Activated CD8-positive, alpha-beta memory T cell treated with anti-CD3 and anti-CD28 coated beads, Interleukin-2, amount 50 U/mL, for 1 hour (primary cell): ENCODE data around the gene OR4D5.

ENCODE experiments used
- DNase-seq: peaks from one replicate; pipeline ENCODE4 v3.0.0-alpha.2; 2020; ENCODE audit errors: extremely low read depth

OR4D5 gene

DNA sequence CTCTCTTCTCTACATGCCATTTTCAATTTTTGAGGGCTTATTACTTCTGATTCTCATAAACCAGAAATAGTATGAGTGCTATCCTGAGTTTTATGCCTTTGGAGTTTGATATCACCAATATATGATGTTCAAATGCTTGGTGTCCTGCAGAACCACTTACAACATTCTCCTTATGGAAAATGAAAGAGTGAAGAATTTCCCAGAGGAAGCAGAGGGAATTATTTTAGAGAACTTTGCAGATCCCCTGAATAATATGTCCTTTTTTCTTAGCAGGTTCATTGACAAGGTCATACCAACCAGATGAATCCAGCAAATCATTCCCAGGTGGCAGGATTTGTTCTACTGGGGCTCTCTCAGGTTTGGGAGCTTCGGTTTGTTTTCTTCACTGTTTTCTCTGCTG lies at the start of gene OR4D5:
OR4D5 (plus strand) TSS at position 301 of the 400 bp plus-strand sequence; CDS start at position 301, 0 bp downstream.
- no peak for DNase-seq

GRCh38 chr11:123892031-123892430 lies 47.4 kb upstream of the OR4D5 start:
- DNase-seq: no peak

DNA sequence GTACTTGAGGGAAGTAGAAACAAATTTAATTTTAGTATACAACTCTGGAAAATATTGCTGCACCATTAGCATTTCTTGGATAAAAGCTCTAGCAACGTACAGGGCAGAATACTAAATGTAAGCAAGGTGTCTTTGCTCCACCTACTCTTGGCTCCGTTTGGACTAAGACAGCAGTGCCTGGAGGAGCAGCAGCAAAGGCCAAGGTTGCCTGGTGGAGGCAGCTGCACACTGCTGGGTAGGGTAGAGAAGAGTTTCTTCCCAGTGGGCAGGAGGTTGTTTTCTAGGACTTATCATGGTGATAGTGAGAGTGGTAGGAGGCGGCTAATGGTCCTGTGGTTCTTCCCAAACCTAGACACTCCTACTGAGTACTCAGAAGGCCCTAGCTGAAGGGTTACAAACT lies 39.6 kb upstream of the OR4D5 start:
- DNase-seq: no peak

DNA sequence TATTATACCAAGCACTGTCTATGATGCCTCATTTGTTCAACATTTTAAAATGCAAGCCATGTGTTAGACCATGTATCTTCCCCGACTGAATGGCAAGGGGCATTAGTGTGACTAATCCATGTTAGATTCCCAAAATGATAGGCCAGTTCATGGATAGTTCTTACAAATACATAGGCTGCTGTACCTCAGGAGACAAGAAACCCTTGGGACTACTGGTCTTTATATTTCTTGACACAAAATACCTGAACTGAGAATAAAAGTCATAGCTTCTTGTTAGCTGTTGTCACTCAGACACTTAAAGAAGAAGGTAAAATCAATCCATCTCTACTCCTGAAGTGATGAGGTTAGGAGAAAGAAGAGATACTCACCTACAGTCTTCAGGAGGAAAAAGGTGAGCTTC lies 37.5 kb upstream of the OR4D5 start, which contains the start of gene OR8D4:
OR8D4 (plus strand) TSS at position 301 of the 400 bp plus-strand sequence. CDS start 4,265 bp downstream, outside the sequence.
- no peak for DNase-seq

GRCh38 chr11:123903932-123904331 lies 35.5 kb upstream of the OR4D5 start:
- no peak for DNase-seq

DNA sequence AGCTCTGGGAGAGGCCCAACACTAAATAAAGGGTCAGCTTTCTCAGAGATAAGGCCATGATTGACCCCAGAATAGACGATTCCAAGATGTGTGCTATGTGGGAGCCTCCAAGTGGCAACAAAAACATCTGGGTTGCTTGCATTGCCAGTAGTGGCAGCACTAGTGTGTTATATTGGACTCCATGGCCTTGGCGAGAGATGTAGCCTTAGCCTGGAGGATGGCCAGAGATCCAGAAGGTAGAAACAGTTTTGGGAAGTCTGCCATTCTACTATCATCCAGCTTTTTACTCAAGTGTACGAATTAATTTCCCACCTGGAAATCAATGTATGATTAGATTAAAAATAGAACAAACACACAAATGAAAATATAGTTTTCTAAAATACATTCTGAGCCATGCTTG lies 34.5 kb upstream of the OR4D5 start:
- DNase-seq: no peak

GRCh38 chr11:123905826-123906225 lies 33.6 kb upstream of the OR4D5 start:
- no peak for DNase-seq

GRCh38 chr11:123920943-123921342 lies 18.5 kb upstream of the OR4D5 start:
- no peak for DNase-seq

DNA sequence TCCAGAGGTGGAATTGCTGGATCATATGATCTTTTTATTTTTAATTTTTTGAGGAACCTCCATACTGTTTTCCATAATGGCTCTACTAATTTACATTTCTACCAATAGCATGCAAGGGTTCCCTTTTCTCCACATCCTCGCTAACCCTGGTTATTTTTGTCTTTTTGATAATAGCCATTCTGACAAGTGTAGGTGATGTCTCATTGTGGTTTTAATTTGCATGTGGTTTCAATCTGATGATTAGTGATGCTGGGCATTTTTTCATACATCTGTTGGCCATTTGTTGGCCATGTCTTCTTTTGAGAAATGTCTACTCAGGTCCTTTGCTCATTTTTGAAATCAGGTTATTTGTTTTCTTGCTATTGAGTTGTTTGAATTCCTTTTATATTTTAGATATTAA lies 15.4 kb upstream of the OR4D5 start:
- no peak for DNase-seq

GRCh38 chr11:123942413-123942812 lies 3.0 kb downstream of the OR4D5 start:
- DNase-seq: no peak

DNA sequence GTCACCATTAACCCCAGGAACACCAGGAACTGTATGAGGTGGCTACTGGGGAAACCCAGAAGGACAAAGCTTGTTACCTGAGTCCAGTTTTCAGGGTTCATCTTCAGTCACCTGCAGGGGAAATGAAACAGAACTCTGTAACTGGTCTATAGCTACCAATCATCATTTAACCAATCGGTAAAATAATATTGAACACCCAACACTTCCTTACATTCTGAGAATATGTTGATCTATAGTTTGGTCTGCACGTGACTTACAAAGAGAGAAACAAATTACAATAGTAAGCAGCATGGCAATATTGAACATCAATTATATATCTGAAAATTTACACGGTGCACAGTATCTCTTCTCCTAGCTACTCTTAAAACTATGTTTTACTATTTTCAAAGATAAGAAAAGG lies 4.3 kb downstream of the OR4D5 start, which contains the start of gene OR6T1:
OR6T1 (minus strand) TSS at position 101 of the 400 bp plus-strand sequence; CDS start at position 101, 0 bp downstream.
- DNase-seq: no peak

DNA sequence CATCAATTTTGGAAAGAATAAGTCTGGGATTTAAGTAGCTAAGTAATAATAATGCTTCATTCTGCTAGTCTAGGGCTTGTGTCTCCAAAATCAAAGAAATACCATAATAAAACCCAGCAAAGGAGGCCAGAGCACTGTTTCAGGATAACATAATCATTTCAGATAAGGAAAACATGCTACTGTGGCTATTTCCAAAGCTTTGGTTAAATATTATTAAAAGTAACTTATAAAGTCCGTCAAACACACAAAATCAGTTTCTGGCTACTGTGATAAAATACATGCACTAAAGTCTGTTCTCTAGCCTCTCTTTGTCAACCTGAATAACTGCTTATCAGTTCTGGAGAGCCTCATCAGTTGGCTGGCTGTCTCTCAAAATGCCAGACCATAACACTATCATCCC lies 5.7 kb downstream of the OR4D5 start:
- no peak for DNase-seq

- no peak for DNase-seq
Measured at GRCh38 chr11:123956752-123957151, 17.3 kb downstream of the OR4D5 start.

DNA sequence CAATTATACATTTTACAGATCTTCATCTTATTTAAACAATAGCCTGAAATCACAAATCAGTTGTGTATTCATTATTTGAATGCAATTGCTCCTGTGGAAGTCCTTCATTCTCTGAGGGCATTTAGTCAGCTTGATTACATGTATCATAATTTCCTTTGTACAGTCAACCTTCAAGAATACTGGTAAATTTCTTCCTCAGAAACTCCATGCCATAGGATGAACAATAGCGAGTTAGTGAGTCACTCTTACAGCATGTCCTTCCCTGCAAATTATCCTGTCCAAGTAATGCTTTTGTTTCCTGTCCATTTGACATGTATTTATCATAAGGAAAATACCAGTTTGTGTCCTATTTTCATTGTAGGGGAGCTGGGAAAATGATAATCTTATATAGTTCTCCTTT lies 34.4 kb downstream of the OR4D5 start:
- no peak for DNase-seq

- no peak for DNase-seq
Measured at GRCh38 chr11:123976770-123977560, 37.5 kb downstream of the OR4D5 start.

DNA sequence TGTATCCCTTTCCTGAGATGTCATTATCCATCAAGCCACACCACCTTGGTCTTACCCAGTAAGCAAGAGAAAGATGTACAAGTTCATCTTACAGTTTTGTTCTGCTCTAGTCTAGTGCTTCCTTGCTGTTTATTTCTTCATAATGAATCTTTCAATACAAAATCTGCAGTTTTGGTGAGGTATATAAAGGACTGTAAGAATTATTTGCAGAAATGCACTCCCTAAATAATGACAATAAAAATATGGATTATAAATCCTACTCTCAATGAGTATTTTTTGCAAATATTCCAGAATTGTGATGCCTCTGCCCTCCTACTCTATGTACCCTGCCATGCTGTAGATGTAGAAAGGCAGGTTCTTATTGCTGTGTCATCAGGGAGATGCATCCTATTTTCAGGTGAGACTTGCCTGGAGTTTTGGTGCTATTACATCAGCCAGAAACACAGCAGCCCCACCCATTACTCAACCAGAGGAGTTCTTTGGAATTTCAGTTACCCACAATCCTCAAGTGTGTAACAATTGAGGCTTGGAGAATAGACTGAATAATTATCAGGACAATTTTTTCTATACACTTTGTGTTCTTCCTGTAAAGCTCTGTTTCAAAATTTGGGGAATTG lies 38.4 kb downstream of the OR4D5 start, which contains the start of gene OR10S1:
OR10S1 (minus strand) TSS at position 51 of the 617 bp plus-strand sequence. CDS start 117 bp downstream, outside the sequence.
- DNase-seq: no peak

DNA sequence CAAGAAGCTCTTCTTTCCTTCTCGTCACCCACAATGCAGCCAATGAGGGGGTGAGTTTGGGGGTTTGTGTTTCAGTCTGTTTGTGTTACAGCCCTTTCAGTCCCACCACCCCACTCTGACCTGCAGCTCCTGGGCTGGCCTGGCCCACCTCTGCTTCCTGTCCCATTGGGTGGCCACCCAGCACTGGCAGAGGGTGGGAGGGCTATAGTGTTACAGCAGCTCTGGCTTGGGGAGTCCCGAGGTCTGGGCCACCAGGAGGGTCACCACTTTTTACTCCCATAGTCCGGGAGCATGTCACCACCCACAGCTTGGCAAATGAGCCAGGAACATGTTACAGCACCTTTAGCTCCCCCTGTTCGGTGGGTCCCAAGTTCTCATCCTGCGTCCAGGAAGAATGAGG lies 39.9 kb downstream of the OR4D5 start:
- DNase-seq: no peak
